Measurements from ENCODE around the gene CERS6.

DNA sequence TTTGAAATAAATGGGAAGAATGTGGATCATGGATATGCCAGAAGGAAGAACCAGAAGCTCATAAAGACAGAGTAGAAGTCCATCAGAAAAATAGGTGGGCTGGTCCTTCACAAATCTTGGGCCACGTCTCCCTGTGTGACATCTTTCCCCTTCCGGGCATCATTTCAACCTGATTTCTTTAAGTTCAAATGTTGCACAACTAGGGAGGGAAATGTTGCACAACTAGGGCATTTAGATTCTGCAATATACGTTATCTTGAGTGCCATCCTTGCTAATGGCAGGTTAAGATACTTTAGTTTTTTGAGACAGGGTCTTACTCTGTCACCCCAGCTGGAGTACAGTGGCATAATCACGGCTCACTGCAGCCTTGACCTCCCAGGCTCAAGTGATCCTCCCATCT lies 129.6 kb downstream of the CERS6 start:
- TF ChIP-seq POLR2A (IDR thresholded peaks at IDR 0.05) (no peak), POLR2AphosphoS5 (IDR thresholded peaks at IDR 0.05) (no peak), EP300 (IDR thresholded peaks at IDR 0.05) (no peak)
- TF ChIP-seq, protein P1, sequence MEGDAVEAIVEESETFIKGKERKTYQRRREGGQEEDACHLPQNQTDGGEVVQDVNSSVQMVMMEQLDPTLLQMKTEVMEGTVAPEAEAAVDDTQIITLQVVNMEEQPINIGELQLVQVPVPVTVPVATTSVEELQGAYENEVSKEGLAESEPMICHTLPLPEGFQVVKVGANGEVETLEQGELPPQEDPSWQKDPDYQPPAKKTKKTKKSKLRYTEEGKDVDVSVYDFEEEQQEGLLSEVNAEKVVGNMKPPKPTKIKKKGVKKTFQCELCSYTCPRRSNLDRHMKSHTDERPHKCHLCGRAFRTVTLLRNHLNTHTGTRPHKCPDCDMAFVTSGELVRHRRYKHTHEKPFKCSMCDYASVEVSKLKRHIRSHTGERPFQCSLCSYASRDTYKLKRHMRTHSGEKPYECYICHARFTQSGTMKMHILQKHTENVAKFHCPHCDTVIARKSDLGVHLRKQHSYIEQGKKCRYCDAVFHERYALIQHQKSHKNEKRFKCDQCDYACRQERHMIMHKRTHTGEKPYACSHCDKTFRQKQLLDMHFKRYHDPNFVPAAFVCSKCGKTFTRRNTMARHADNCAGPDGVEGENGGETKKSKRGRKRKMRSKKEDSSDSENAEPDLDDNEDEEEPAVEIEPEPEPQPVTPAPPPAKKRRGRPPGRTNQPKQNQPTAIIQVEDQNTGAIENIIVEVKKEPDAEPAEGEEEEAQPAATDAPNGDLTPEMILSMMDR (IDR thresholded peaks at IDR 0.05), result no peak
